Suppressor macrophage treated with lipopolysaccharide for 4 hours (primary cell): ENCODE measurements around the gene HIVEP3.
A peak's percentile ranks its signal among the peaks of the same experiment; 100 is the strongest.

Experiments
- DNase-seq: peaks from one replicate; pipeline ENCODE4 v3.0.0-alpha.2; 2020

Gene HIVEP3

DNA sequence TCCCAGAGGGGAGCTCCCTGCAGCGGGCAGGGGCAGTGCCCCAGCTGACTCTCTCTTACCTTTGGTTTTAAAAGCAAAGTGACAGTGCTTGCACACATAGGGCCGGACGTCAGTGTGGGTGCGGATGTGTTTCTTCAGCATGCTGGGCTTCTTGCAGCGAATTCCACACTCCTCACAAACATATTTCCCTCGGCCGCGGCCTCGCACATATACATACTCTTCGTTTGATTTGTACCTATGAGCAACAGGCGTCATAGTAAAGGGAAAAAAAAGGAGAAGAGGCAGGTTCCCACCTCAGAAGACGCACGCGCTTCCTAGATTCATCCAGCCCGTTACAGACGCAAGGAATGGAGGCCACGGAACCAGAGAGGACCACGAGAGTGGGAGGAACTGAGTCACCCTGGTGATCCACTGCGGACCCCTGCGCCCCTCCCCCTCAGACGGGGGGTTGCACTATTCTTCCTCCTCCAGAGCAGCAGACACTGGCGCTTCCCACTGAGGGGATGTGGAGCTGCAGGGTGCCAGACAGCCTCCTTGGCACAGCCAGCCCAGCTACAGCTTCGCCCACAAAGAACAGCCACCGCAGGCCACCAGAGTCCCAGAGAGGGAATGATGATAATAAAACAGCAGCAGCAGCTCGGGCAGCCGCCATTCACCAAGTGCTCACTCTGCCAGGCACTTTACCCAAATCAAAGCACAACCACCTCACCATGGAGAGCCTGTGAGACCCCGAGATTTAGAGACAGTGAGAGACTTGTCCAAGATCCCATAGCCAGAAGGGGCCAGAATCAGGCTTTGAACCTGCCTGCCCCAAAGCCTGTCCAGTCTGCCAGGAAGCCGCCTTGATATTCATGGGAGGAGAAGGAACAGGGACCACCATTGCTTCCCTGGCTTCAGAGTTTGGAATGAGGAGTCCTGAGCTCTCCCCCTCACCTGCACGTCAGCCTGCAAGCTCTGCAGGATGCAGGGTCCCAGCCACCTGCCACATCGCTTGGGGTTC is 393.7 kb downstream of the HIVEP3 start:
- no peak for DNase-seq

DNA sequence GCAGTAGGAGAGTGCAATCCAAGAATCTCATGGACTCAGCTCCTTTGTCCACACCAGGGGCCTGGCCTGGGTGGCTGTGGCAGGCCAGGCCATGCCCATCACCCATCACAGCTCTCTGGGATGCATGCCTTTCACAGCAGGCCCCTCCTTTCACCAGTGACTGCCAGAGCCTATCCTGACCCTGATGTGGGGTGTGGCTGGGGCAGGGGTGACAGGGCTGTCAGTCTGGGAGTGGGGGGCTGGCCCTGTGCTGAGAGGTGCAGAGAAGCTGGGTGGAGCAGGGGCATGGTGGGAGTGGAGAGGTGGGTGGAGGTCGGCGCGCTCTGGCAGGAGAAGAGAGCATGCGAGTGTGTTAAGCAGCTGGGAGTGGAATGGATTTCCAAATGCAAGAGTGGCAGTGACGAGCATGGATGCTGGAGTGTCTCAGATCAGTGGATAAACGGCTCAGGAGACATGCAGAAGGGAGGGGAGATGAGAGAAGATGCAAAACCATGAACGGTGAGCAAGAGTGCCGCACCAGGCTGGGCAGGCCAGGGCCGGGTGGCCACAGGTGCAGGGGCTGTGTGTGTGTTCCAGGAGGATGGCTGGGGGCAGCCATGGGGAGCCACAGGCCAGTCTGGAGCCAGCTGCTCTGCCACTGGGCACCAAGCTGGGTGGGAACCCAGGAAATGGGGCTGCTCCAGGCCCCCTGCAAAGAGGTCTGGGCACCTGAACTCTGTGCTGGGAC is 394.6 kb downstream of the HIVEP3 start:
- DNase-seq, result no peak

DNA sequence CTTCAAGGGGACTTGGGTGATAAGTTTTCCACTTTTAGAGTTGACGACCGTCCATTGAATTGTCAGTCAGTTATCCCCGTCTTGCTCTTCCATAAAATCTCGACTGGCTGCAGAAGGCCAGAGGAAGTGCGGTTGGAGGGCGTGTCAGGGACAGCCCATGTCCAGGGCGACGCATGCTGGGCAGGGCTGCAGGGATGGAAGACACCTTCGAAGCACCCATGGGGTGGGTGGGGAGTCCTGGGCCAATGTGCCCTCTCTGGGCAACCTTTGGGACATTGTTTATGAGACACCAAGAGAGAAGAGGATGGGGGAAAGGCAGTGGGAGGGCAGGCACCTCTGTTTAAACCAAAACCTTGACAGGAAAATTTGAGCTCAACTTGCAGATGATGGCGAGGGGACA is 395.7 kb downstream of the HIVEP3 start:
- DNase-seq, result no peak

DNA sequence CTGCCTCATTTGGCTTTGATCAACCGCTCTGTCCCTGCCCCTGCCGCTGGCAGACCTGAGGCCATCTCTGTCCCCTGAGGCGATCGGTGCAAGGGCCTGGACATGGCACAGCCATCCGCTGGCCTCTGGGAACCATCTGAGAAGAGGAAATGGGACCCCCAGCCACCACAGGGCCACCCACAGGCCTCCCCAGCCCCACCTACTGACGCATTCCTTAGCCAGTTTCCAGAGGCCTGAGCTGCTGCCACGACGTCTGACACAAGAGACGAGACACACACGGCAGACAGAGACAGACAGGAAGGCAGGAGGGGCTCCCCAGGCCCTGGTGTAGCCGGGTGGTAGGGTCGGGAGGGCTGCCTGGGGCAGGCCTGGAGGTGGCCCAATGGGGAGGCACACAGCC is 397.0 kb downstream of the HIVEP3 start:
- DNase-seq, result no peak

DNA sequence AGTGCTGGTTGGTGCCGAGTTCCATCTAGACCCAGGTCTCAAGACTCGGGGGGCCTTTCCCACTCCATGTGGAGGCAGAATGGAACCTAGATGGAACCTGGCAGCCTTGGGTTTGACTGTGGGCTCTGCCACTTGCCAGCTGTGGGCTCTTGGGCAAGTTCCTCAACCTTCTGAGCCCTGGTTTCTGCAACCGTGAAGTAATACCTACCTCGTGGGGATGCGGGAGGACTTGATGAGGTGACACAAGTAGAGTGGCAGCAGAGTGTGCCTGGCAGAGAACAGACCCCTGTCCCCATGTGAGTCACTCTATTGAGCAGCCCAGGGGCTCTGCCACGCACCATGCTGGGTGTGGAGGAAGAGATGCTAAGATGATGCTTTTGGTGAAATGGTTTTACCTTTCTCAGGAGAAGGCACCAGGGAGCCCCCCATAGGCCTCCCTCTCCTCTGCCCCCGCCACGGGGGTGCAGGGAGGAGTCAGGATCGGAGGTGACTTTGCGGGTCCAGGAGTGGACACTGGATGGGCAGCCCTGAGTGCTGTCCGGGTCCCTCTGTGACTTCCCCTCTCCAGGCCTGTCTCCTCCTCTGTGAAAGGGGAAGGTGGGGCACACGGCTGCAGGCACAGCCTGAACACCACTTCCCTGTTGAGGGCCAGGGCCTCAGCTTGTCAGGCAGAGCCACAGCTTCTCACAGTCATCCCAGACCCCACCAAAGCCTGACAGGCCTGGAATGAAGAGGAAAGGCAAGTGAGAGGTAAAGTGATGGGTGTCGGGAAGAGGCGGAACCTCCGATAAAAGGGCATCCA is 397.6 kb downstream of the HIVEP3 start:
- no peak for DNase-seq

DNA sequence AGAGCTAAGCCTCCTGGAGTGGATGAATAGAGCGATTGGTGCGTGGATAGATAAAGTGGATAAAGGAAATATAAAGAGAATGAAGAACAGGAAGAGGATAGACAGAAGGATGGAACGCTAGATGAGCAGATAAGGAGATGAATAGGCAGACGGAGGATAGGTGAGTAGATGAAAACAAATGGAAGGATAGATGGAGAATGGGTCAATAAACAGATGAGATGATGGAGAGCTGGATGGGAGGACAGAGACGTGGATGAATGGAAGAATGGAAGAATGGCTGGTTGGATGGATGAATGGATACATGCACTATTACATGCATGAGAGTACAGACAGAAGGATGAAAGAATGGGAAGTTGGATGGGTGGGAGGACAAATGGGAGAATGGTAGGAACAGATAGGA is 399.1 kb downstream of the HIVEP3 start:
- no peak for DNase-seq

DNA sequence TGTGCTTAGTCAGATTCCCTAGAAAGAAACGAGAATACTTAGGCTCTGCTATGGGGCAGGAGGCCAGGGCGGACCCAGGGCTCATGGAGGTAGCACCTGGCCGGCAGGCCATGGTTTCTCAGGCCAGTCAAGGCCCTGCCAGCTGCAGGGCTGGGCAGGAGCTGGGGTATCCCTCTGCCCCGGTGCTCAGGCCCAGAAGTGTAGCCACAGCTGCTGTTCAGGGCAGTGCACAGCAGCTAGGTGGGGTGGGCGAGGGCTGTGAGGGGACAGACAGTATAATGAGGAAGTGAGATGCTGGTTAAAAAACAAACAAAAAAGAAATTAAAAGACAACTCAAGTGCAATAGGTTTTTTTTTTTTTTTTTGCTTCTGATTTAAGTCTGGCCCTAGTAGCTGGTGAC is 400.3 kb downstream of the HIVEP3 start:
- DNase-seq, result no peak

DNA sequence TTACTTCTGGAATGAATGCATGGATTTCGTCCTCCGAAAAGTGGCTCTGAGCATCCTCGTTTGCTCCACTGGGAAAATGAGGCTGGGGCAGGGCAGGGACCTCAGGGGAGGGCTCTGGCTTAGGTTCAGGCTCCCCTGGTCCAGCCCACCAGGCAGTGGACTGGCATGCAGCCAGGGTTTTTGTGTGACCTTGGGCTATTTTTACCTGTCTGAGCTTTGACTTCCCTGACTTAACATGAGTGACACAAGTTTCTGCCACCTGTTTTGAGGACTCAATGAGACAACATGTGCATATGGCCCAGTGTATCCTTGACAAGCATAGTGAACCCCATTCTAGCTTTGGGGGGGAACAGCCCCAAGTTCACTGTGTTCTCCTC is 401.7 kb downstream of the HIVEP3 start:
- DNase-seq, result no peak

DNA sequence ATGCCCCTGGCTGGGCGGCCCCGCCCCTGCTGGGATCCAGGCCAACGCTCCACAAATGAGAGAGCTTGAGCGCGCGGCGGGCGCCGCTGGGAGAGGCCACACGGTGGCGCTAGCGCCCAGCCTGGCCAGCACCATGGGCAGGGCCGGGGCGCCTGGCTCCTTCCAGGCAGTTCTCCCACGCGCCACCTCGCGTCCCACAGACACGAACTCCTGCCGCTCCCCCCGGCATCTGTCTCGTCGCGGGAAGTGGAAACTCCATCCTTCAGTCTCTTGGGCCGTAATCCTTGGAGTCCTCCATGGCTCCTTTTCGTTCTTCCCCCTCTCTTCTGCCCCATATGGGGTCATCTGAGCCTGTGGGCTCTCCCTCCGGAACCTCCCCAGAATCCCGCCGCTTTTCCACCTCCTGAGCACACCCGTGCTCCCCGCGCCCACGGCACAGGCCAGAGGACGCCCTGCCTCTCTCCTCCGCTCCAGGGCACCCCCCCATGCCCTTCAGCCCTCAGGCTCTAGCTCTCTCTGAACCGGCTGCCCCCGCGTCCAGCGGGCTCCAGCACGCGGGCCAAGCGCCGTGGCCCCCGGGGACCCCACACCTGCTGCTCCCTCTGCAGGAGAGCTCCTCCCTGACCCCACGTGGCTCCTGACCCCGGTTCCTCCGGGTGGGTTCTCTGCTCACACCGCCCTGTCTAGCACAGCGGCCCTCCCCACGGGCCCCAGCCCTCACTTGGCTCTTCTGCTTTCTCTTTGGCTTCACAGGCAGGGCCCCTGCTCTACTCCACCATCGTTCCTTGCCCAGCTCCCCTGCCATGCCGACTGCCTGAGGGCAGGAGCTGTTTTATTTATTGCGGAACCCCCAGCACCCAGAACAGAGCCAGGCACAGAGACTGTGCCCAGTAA is 402.3 kb downstream of the HIVEP3 start:
- DNase-seq, result peak; percentile 79

DNA sequence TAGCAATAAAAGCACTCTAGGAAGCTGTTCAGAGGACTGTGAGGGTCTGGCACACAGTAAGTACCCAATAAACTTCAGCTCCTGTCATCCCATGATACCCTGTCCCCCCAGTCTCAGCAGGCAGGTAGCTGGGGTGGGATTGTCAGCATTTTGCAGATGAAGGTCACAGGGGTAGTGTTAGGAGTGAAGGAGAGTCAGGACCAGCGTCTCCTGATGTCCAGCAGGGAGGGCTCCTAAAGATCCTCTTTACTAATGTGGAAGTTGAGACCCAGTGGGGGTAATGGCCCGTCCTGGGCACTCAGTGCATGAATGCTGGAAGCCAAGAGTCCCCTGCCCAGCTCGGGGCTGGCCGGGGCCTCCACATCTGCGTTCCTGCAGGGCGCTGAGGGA is 402.9 kb downstream of the HIVEP3 start:
- DNase-seq, result no peak

DNA sequence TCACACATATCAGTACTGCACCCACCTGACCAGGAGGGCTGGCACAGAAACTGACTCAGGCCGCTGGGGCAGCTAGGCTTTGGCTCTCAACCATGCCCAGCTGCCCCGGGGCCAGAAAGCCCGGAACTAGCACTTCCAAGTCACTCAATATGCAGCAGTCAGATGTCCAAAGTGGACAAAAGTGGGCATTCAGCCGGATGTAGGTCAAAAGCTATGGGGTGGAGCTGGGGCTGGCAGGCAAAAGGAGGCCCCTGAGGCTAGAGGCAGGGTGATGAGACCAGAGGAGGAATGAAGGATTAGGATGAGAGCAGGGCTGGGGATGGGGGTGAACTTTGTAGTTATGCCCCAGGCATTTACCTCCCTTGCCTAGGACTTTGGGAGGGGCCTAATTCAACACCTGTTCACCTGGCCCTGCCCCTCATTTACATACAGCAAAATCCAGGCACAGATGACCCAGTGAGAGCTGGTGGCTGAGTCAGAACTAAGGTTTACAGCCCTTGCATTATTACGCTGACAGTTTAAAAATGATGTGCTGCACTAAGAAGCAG is 403.5 kb downstream of the HIVEP3 start:
- DNase-seq, result no peak

DNA sequence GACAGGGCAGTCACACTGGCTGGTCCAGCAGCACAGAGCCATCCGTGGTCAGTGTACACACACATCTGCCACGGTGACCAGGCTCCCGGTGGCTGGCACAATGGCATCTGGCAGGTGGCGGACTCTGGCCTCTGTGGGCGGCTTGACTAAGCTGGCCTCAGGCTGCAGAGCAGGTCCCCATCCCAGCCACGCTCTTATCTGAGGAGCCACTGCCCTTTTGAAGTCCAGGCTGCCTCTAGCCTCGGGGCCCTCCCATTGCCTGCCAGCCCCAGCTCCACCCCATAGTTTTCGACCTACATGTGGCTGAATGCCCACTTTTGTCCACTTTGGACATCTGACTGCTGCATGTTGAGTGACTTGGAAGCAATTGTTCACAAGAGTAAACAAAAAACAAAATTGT is 404.3 kb downstream of the HIVEP3 start:
- no peak for DNase-seq

DNA sequence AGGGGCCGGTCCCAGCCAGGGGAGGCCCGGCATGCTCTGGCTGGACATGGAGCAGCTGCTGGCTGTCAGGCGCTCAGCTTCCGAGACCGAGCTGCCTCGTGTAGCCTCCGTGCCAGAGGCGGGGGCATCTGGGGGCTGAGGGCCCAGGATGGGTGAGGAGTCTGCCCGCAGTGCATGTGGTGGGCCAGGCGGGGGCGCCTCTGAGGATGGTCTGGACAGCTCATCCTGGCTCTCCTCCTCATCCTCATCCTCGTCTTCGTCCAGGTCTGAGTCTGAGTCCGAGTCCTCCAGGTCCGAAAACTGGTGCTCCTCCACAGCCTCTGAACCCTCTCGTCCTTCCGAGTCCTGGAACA is 405.4 kb downstream of the HIVEP3 start:
- DNase-seq, result no peak

DNA sequence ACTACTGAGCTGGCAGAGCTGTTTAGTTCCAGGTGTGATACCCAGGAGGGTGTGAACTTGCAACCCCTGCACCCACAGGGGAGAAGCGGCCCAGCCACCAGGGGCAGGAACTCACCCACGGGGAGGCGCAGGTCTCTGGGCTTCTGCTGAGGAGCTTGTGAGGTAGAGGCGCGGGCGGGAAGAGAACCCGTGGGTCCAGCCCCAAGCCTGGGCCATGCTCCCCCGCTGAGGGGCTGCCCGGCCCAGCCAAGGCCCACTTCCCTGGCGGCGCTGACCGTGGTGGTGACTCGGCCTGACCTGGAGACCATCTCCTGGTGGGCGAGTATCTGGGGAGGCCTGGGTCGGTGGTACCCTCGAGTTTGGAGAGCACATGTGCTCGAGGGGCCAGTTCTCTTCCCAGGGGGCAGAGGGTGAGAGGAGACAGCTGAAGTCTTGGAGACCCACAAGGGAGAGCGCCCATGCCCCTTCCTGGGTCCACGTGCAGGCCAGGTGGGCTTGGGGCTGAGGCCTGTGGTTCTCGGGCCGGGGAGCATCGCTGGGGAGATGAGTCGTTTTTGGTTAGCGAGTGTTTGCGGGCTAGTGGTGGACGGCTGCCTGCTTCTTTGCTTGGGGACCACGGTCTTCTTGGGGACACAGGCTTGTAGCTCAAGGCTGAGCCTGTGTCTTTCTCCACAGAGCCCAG is 405.9 kb downstream of the HIVEP3 start:
- DNase-seq, result no peak

DNA sequence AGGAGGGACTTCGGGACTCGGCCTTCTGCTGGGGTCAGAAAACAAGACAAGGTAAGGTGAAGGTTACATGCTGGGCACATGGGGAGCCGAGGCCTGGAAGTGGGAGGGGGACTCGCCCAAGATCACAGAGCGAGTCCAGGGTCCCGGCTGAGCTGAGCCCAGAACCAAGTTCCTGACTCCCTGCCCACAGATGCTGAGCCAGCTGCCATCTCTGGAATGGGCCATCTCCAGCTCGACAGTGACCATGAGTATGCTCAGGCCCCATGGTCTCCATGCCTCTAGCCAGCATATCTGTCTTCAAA is 407.5 kb downstream of the HIVEP3 start:
- no peak for DNase-seq

DNA sequence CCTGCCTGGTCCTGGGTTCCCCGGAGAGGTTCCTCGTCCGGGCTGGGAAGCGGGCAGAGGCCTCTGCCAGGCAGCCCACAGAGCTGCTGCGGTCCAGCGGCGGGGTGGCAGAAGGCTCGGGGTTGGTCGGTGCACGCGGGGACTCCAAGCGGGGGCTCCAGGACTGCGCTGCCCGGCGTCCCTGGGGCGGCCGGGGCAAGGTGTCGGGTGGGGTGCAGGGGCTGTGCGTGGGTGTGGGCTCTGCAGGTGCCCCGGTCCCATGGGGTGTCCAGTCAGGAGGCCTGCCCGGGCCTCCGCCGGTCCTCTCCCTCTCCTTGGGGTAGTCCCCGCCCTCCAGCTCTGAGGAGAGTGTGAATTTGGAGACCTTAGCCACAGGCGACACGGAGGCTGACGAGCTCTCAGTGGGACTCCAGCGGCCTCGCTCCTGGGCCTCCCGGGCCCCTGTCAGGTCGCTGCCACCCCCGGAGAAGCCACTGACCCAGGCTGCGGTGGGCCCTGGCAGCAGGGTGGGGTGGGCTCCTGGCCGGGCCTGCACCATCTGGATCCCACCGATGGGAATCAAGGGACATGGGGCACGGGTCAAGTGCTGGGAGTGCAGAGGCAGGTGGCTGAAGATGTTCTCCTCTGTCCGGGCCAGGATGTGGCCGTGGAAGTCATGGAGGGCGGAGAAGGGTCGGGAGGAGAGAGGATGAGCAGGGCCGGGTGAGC is 408.0 kb downstream of the HIVEP3 start:
- no peak for DNase-seq

DNA sequence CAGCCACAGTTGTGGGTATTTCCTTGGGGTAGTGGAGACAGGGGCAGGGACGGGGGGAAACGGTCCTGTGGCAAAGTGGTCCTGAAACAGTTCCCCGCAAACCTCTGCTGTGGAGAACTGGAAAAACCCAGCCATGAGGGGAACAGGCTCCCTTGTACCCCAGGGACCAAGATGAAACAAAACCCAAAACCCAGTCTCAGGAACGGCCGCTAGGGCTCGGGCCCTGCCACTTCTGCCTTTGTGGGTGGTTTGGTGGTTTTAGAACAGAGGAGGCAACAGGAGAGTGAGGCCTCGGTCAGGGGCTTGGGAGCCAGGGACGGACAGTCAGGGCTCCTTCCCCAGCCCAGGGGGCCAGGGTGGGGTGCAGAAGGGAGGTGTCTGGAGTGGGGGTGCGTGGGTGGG is 409.5 kb downstream of the HIVEP3 start:
- no peak for DNase-seq

DNA sequence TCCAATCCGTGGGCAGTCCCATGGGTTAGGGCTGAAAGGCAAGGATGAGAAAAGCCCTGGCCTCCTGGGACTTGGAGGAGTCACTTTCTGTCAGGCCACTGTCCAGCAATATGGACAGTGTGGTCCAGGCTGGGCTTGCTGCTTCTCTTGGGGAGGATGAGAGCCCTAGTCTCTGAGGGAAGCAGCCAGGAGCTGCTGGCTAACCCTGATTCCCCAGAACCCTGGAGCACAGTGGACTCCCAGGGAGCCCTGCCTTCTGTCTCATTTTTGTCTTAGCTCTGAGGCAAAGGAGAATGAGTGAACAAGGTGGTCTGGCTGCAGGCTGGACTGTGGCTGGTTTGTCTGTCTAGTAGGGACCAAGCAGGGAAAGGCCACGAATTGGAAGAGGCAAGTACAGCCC is 410.4 kb downstream of the HIVEP3 start:
- DNase-seq, result no peak

DNA sequence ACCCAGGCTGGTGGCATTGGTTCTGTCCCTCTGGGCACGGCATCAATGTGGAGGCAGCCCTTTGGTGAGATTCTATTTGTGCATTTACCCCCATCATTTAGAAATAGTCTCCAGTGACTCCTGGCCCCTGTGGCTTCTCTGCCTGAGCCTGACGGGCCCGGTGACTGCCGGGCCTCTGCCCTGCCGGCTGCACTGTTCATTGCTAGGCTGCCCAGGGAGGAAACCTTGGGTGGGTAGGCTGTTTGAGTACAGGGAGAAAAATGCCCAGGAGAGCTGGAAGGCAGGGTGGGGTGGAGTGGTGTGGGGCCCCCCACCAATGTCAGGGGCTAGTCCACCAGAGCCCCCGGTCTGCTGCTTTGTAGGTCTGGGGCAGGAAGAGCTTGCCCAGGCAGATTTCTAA is 410.9 kb downstream of the HIVEP3 start:
- DNase-seq, result no peak

DNA sequence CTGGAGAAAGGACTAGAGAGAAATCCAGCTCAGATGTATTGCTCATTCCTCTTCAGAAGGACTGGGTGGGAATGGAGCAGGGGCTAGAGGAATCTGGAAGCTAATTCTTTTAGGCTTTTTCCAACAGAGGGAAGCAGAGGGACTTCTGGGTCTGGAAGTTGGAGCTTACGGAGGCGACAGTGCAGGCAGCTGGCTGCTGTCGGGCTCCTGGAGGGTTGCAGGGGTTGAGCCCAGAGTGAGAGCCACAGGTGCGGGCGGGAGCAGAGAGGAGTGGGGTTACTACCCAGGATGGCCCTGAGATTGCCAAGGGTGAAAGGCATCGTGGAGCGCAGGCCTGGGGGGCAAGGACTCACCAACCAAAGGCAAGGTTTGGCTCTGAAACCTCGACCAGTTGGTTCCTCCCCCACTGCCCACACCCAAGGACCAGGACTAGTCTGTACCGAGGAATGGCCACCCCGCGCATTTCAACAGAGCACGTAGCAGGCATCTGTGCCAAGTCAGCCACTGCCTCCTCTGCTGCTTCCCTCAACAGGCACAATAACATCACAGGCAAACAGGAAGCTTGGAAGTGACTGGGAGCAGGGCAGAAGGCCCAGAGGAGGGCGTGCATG is 411.5 kb downstream of the HIVEP3 start:
- no peak for DNase-seq
